GM19452 (cell line): Measurements from ENCODE around the gene VASH2.
"Not testable (repeated sequence)": the region's sequence is repeated elsewhere in the genome, so short reads cannot be mapped to it uniquely, and the experiment has no call there.

Experiments
- ATAC-seq: cut with Tn5 transposase; IDR thresholded peaks from one replicate; pipeline ENCODE4 v1.9.1; 2021; ENCODE audit not compliant: unreplicated experiment

VASH2 gene

GRCh38 chr1:212950243-212951125 is at the start of gene VASH2:
Gene VASH2 (plus strand): TSS chr1:212950541. CDS start chr1:212951543, 1,002 bp downstream.
- peak; percentile 91 for ATAC-seq

DNA sequence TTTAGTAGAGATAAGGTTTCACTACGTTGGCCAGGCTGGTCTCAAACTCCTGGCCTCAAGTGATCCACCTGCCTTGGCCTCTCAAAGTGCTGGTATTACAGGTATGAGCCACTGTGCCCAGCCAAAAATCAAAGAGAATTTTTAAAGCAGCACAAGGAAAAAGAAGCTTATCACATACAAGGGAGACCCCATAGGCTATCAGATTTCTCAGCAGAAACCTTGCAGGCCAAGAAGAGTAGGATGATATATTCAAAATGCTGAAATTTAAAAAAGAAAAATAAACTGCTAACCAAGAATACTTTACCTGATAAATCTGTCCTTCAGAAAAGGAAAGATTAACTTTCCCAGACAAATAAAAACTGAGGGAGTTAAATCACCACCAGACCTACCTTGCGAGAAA is 49.1 kb upstream of the VASH2 start:
- no peak for ATAC-seq

DNA sequence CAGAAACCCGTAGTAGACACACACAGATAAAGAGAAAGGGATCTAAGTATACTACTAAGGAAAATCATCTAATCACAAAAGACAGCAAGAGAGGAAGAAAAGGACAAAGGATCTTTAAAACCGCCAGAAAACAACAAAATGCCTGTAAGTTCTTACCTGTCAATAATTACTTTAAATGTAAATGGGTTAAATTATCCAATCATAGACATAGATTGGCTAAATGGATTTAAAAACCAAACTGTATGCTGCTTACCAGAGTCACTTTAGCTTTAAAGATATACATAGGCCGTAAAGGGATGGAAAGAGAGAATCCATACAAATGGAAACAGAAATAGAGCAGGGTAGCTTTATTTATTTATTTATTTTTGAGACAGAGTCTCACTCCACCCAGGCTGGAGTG is 48.3 kb upstream of the VASH2 start:
- ATAC-seq, result no peak

DNA sequence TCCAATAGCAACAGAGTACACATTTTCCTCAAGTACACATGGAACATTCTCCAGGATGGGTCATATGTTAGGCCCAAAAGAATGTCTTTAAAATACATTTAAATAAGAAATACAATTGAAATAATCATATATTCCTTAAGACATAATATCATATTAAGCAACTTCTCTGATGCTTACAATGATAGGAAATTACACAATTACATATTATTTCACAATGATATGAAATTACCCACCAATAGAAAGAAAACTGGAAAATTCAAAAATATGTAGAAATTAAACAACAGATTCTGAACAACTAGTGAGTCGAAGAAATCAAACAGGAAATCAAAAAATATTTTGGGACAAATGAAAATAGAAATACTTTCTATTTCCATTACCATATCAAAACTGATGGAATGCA is 46.7 kb upstream of the VASH2 start:
- ATAC-seq, result no peak

- not testable (repeated sequence) for ATAC-seq
Measured at GRCh38 chr1:212908071-212908470, 42.3 kb upstream of the VASH2 start.

DNA sequence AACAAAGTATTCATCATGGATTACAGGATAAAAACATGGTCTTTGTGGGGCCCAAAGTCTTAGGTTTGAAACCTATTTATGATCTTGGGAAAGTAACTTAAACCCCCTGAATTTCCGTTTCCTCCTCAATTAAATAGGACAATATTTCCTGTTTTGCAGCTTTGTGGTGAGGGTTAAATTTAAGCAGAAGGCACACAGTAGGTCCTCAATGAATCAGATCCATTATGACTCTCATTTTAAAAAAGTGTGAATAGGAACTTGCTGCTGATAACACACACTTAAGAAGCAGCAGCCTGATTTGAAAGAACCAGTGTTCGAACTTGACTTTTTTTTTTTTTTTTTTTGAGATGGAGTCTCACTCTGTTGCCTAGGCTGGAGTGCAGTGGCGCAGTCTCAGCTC is 41.4 kb upstream of the VASH2 start:
- ATAC-seq, result no peak

DNA sequence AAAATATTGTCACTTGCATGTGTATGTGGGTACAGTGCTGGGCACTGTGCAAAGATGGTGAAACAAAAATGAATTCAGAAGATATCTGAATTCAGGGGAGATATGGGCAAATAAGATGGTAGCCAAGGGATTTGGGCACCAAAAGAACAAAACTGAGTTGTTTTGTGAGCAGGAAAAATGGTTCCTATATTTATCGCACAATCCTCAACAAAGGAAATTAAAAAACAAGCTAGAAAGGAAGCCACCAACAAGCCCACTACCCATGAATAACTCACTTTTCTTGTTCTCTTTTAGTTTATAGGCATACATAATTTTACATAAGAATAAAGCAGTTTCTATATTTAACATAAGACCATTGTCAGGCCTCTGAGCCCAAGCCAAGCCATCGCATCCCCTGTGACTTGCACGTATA is 40.7 kb upstream of the VASH2 start:
- no peak for ATAC-seq

DNA sequence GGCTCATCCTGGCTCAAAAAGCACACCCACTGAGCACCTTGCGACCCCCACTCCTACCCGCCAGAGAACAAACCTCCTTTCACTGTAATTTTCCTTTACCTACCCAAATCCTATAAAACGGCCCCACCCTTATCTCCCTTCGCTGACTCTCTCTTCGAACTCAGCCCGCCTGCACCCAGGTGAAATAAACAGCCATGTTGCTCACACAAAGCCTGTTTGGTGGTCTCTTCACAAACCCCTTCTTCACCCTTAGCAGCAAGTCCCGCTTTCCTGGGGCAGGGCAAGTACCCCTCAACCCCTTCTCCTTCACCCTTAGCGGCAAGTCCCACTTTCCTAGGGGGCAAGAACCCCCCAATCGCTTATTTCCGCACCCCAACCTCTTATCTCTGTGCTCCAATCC is 40.1 kb upstream of the VASH2 start:
- not testable (repeated sequence) for ATAC-seq

GRCh38 chr1:212913638-212914037 is 36.7 kb upstream of the VASH2 start:
- not testable (repeated sequence) for ATAC-seq

- ATAC-seq, result not testable (repeated sequence)
Measured at GRCh38 chr1:212914110-212914509, 36.2 kb upstream of the VASH2 start.

DNA sequence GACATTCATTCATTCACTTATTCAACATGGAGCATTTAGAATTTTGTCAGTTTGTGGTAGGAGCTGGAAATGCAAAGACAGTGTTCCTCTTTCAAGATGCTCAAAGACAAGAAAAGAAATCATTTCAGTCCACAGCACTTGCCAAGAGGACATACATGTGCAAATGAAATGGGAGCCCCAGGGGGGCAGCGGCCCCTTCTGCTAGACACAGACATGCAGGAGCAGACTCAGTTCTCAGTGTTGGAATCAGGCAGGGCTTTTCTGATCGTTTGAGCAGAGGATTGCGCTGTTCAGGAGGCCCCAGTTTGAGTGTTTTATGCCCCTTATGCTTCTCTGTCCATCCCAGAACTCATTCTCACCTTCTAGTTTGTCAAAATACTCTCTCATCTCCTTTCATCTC is 35.6 kb upstream of the VASH2 start:
- no peak for ATAC-seq

DNA sequence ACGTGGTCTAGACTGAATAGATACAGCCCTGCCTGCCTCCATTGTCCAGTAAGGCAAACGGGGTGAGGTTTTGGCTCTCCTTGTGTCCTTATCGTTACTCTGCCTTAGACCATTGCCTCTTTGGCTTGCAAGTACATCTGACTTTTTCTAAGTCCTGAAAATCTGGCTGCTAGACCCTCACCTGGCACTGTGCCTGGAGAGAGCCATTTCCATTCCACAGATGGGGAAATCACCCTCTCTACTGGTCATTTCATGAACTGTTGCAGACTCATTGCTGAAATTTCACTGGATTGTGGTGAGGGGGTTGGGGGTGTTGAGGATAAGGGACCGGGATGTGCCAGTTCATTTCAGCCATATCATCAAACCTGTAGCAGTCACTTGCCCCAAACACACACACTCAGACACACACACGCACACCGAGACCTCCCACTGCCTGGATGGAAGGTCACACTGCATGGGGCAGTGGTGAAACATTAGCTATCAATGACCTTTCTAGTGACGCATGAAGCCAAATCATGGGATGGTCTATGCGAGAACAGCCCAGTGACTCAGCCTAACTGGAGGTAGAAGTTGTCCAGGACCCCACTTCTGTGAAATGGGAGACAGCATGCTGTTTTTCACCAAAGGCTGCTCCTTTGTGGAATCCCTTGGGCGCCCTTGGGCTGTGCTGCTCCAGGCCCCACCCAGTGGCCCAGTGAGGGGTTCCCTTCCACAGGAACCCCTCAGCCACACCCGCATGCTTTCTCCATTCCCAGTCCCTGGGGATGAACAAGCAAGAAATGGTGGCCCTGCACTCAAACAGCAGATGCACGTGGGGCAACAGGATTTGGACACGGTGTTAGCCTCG is 34.9 kb upstream of the VASH2 start:
- no peak for ATAC-seq

GRCh38 chr1:212916481-212917133 is 33.7 kb upstream of the VASH2 start:
- ATAC-seq, result no peak

GRCh38 chr1:212917134-212917485 is 33.2 kb upstream of the VASH2 start:
- ATAC-seq, result no peak

- ATAC-seq, result no peak
Measured at GRCh38 chr1:212917858-212918257, 32.5 kb upstream of the VASH2 start.

GRCh38 chr1:212918824-212919223 is 31.5 kb upstream of the VASH2 start:
- ATAC-seq, result no peak

GRCh38 chr1:212920246-212920645 is 30.1 kb upstream of the VASH2 start:
- ATAC-seq, result no peak

DNA sequence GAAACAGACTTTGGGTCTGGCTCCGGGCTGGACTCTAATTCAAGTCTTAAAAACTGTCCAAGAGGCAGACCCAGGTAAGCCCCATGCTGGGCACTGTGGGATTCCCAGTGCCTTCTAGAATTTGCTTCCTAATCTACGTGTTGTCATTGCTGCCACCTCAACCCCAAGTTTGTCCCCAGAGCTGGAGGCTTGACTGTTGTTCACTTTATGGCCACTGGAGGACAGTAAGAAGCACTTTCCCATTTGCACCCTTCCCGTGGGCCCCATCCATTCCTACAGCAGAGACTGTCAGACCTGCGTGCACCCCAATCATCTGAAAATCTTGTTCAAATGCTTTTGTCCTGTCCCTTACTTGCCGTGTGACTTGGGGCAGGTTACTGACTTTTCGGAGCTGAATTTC is 29.4 kb upstream of the VASH2 start:
- ATAC-seq, result no peak

- ATAC-seq, result no peak
Measured at GRCh38 chr1:212922016-212922415, 28.3 kb upstream of the VASH2 start.

- no peak for ATAC-seq
Measured at GRCh38 chr1:212926372-212926771, 24.0 kb upstream of the VASH2 start.
